Fibroblast of the aortic adventitia (primary cell): ENCODE data around the gene NCS1. TPM values are rescaled to one million over a fixed set of nuclear protein-coding genes. Genes with fewer than 3 reads are reported as not detected.

Experiments
- DNase-seq: peaks from one replicate; pipeline ENCODE4 v3.0.0-alpha.2; 2010; ENCODE audit warnings: low read depth
- H3K4me3 ChIP-seq: 2 replicates; pipeline ENCODE4 v1.5.1; 2011; ENCODE audit warnings: low read depth, mild to moderate bottlenecking, control low read depth, low read length, moderate library complexity
- total RNA-seq: library from RNA; depleted of rRNA; stranded (reverse); fragments of >200 nt; gene quantifications from 2 replicates; pipeline ENCODE4 v1.2.3, GENCODE V29; 2012; ENCODE audit warnings: low replicate concordance
- TF ChIP-seq, protein P1 (sequence below): IDR thresholded peaks from 2 replicates; pipeline ENCODE4 v1.5.1; 2011; ENCODE audit warnings: mild to moderate bottlenecking, low read length, control low read depth, inconsistent platforms; ENCODE audit not compliant: insufficient read depth

The NCS1 gene
- total RNA-seq, 1 donor: 39.2 TPM

GRCh38 chr9:130239741-130240241, 67.6 kb downstream of the NCS1 start:
- DNase-seq: no peak
- TF ChIP-seq, protein P1, sequence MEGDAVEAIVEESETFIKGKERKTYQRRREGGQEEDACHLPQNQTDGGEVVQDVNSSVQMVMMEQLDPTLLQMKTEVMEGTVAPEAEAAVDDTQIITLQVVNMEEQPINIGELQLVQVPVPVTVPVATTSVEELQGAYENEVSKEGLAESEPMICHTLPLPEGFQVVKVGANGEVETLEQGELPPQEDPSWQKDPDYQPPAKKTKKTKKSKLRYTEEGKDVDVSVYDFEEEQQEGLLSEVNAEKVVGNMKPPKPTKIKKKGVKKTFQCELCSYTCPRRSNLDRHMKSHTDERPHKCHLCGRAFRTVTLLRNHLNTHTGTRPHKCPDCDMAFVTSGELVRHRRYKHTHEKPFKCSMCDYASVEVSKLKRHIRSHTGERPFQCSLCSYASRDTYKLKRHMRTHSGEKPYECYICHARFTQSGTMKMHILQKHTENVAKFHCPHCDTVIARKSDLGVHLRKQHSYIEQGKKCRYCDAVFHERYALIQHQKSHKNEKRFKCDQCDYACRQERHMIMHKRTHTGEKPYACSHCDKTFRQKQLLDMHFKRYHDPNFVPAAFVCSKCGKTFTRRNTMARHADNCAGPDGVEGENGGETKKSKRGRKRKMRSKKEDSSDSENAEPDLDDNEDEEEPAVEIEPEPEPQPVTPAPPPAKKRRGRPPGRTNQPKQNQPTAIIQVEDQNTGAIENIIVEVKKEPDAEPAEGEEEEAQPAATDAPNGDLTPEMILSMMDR: no peak
- H3K4me3 ChIP-seq: no peak overlapping the region

GRCh38 chr9:130240410-130241197, 68.4 kb downstream of the NCS1 start:
- H3K4me3 ChIP-seq: no peak overlapping the region
- DNase-seq: peak; percentile 82
- TF ChIP-seq, protein P1: no peak

- TF ChIP-seq, protein P1: no peak
- no peak overlapping the region for H3K4me3 ChIP-seq
- no peak for DNase-seq
Observed at GRCh38 chr9:130241198-130241535, 69.0 kb downstream of the NCS1 start.

- no peak for DNase-seq
- no peak overlapping the region for H3K4me3 ChIP-seq
- TF ChIP-seq, protein P1: no peak
Observed at GRCh38 chr9:130242270-130243014, 70.2 kb downstream of the NCS1 start.

- no peak overlapping the region for H3K4me3 ChIP-seq
- TF ChIP-seq, protein P1: peak; percentile 91
- DNase-seq: peak; percentile 50
Observed at GRCh38 chr9:130243015-130243881, 71.0 kb downstream of the NCS1 start.

- no peak overlapping the region for H3K4me3 ChIP-seq
- TF ChIP-seq, protein P1: no peak
- DNase-seq: no peak
Observed at GRCh38 chr9:130243882-130244170, 71.6 kb downstream of the NCS1 start.
